Measurements from ENCODE around the gene MMS22L. TPM values are rescaled to one million over a fixed set of nuclear protein-coding genes. Genes with fewer than 3 reads are reported as not detected.

Gene MMS22L
- total and polyA plus RNA-seq, 12 donors = 0.52 to 5.1 (median 2.0) TPM

DNA sequence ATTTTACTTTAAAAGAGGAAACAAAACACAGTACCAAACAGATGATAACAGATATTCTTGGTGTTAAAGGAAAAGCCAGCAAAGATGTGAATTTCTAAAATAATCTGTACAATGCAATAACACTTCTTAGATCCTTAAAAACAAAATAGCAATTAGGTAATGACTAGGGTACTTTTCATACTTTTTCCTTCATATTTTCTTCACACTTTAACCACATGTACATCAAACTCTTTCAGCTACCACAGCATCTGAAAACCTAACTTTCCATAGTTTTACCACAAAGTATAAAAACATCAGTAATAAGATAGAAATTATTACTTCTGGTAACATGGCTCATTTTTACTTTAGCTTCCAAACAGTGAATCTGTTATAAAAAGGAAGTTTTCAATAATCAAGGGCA is 141.3 kb downstream of the MMS22L start:
- DNase-seq = no peak
- H3K4me3 ChIP-seq = no peak overlapping the region
- H3K27ac ChIP-seq = no peak overlapping the region
- peaks cover 0 to 8% (median 0%) of the 10 kb centered on the region in 9 donors for H3K4me1 ChIP-seq
- TF ChIP-seq, protein P1, sequence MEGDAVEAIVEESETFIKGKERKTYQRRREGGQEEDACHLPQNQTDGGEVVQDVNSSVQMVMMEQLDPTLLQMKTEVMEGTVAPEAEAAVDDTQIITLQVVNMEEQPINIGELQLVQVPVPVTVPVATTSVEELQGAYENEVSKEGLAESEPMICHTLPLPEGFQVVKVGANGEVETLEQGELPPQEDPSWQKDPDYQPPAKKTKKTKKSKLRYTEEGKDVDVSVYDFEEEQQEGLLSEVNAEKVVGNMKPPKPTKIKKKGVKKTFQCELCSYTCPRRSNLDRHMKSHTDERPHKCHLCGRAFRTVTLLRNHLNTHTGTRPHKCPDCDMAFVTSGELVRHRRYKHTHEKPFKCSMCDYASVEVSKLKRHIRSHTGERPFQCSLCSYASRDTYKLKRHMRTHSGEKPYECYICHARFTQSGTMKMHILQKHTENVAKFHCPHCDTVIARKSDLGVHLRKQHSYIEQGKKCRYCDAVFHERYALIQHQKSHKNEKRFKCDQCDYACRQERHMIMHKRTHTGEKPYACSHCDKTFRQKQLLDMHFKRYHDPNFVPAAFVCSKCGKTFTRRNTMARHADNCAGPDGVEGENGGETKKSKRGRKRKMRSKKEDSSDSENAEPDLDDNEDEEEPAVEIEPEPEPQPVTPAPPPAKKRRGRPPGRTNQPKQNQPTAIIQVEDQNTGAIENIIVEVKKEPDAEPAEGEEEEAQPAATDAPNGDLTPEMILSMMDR (IDR thresholded peaks at IDR 0.05) = no peak
- ATAC-seq = no peak
- intact Hi-C loops (cut with DNase I) = no loop called here
- no peaks in the 10 kb centered on the region for H3K36me3 ChIP-seq
- no peaks in the 10 kb centered on the region for H3K9me3 ChIP-seq
- H3K27me3 ChIP-seq = no peaks in the 10 kb centered on the region

DNA sequence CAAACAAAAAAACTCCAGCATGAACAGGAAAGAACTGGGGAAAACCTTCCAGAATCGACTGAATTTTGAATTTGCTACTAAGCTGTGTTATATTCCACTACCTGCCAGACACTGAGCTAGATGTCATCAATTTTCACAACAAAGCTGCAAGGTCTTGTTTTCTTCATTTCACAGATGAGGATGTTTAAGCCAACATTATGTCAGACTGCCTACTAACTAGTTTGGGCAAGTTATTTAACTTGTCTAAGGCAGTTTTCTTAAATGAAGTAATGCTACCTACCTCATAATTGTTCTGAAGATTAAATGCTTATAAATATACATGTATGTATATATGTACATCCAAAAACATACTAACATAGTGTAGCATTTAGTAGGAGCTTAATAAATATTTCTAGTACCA is 144.4 kb downstream of the MMS22L start:
- DNase-seq = no peak
- TF ChIP-seq, protein P1 (IDR thresholded peaks at IDR 0.05) = no peak
- Histone ChIP-seq H3K27ac (no peak overlapping the region), H3K27me3 (no peaks in the 10 kb centered on the region), H3K9me3 (no peaks in the 10 kb centered on the region), H3K4me1 (no peaks in the 10 kb centered on the region), H3K36me3 (no peaks in the 10 kb centered on the region), H3K4me3 (no peak overlapping the region)
- intact Hi-C loops (cut with DNase I) = no loop called here
- no peak for ATAC-seq
- WGBS, 2 donors = 92 to 93% methylated on average over 1 of the region's 1 CpG

DNA sequence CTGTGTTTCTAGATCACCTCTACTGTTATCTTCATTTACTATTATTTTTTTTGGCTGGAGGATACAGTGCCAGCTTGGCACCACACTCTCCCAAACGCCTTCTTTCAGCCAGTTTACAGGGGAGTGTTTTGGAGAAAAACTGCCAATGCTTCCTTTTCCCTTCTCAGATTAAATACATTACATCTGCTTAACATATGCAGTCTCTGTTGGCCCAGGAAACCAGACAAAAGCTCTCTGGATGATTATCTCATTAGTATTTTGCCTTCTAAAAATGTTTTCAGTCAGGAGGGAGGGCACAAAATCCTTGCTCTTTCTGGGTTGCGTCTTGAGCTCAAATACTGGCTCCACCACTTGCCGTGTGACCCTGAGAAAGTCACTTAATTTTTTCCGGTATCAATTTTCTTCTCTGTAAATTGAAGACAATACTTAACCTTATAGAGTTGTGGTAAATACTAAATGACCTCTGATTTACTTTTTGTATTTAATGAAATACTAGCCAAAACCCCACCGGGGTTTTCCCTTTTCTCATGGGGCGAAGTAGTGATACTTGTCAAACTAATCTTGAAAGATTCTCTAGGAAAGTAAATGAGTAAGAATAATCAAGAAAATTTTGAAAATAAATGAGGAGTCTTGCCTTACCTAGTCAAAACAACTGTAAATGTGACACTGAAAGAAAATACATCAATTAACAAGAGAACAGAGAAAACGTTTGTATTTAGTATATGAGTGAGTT is 146.2 kb downstream of the MMS22L start:
- no peak overlapping the region for H3K4me3 ChIP-seq
- ATAC-seq (no peak), DNase-seq (no peak)
- intact Hi-C loops (cut with DNase I) = no loop called here
- no peaks in the 10 kb centered on the region for H3K36me3 ChIP-seq
- 81 to 87% methylated on average over 7 of the region's 7 CpGs for WGBS, 2 donors
- no peaks in the 10 kb centered on the region for H3K9me3 ChIP-seq
- H3K27ac ChIP-seq = no peak overlapping the region
- no peaks in the 10 kb centered on the region for H3K4me1 ChIP-seq
- TF ChIP-seq, protein P1 (IDR thresholded peaks at IDR 0.05) = no peak
- H3K27me3 ChIP-seq = no peaks in the 10 kb centered on the region

DNA sequence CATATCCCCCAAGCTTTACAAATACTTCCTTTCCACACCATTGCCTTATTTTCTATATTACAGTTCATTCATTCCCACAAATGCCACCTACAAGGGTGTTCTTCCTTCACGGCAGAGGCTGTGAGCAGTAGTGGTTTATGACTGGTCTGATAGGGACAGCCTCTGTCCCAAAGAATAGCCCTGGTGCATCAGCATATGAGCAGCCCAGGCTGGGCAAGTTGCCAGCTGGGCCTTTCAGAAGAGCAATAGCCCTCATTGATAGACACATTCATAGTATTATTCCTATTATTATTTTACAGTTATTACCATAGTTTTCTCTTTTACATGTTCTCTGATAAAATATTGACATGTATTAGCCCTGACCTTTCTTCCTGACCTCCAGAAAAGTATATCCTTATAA is 149.9 kb downstream of the MMS22L start:
- DNase-seq (no peak), ATAC-seq (no peak)
- TF ChIP-seq, protein P1 (IDR thresholded peaks at IDR 0.05) = no peak
- Histone ChIP-seq H3K4me3 (no peak overlapping the region), H3K4me1 (no peaks in the 10 kb centered on the region), H3K36me3 (no peaks in the 10 kb centered on the region), H3K27me3 (no peaks in the 10 kb centered on the region), H3K27ac (no peak overlapping the region), H3K9me3 (no peaks in the 10 kb centered on the region)
- 48 to 57% methylated on average over 1 of the region's 1 CpG for WGBS, 2 donors
- intact Hi-C loops (cut with DNase I) = no loop called here
